Testis (tissue), 3 donors: ENCODE results near the gene GRIA1. TPM values are rescaled to one million over a fixed set of nuclear protein-coding genes. Genes with fewer than 3 reads are reported as not detected.

Experiments
- DNase-seq: peaks from one replicate; pipeline ENCODE4 v3.0.0-alpha.2; 2019
- H3K27ac ChIP-seq, 2 donors: fragments of 200-600 bp; sonication (generic); one replicate each; pipeline ENCODE4 v1.5.1; 2019
- H3K27me3 ChIP-seq: fragments of 200-600 bp; sonication (generic); one replicate; pipeline ENCODE4 v1.5.1; 2019
- H3K36me3 ChIP-seq: fragments of 200-600 bp; sonication (generic); one replicate; pipeline ENCODE4 v1.5.1; 2017; ENCODE audit warnings: low read depth; ENCODE audit errors: missing control alignments
- H3K4me1 ChIP-seq: fragments of 200-600 bp; sonication (generic); one replicate; pipeline ENCODE4 v1.5.1; 2019
- H3K4me3 ChIP-seq, 2 donors: fragments of 200-600 bp; sonication (generic); one replicate each; pipeline ENCODE4 v1.5.1; 2017 to 2019
- H3K9me3 ChIP-seq: fragments of 200-600 bp; sonication (generic); one replicate; pipeline ENCODE4 v1.5.1; 2017
- CTCF ChIP-seq, 3 experiments: fragments of 450-650 bp in 2 of 3; fragments of 200-600 bp in 1 of 3; sonication (generic) in 1 of 3; IDR thresholded peaks; one replicate each; pipeline ENCODE4 v1.5.1; 2016 to 2019; ENCODE audit warnings: antibody characterized with exemption in 3 of 3, mild to moderate bottlenecking in 2 of 3, moderate library complexity in 1 of 3
- POLR2A ChIP-seq: fragments of 450-650 bp; IDR thresholded peaks from one replicate; pipeline ENCODE4 v1.6.1; 2017; ENCODE audit warnings: antibody characterized with exemption, mild to moderate bottlenecking, moderate library complexity
- WGBS, 2 donors: methylation state at CpG; one replicate each; pipeline ENCODE4 v1.1.5; 2018; 5-methylcytosine and 5-hydroxymethylcytosine counted together
- intact Hi-C: fragments of 100-400 bp; cut with DNase I; formaldehyde crosslinking; loops from one replicate; pipeline ENCODE4 v1.15.1; 2023; ENCODE audit warnings: low total_unique reads
- polyA plus RNA-seq: library from polyadenylated mRNA; stranded (reverse); fragments of 350-450 nt; fragmentation: Illumina TruSeq; extraction: RNeasy Lipid Tissue Mini Kit (QIAGEN cat#74804); gene quantifications from one replicate; pipeline ENCODE4 v1.2.3, GENCODE V29; 2014; ENCODE audit warnings: low read depth, low replicate concordance; ENCODE audit not compliant: insufficient read depth
- total RNA-seq, 2 donors: library from RNA; depleted of rRNA; stranded (reverse); fragments of >200 nt; gene quantifications; one replicate each; pipeline ENCODE4 v1.2.3, GENCODE V29; 2016

The GRIA1 gene
- total and polyA plus RNA-seq, 3 donors from 2014 or later = 0.93 to 5.4 (median 3.5) TPM

GRCh38 chr5:153767221-153768188, 277.0 kb downstream of the GRIA1 start:
- no peak for DNase-seq
- Histone ChIP-seq H3K36me3 (no peaks in the 10 kb centered on the region), H3K27me3 (no peaks in the 10 kb centered on the region), H3K27ac (no peak overlapping the region), H3K9me3 (no peaks in the 10 kb centered on the region), H3K4me1 (no peaks in the 10 kb centered on the region), H3K4me3 (no peak overlapping the region)
- 58 to 62% methylated on average over 4 of the region's 4 CpGs for WGBS, 2 donors
- no peak for TF ChIP-seq CTCF (IDR thresholded peaks at IDR 0.05)
- no peak for TF ChIP-seq POLR2A
- intact Hi-C loops = no loop called here

- WGBS, 2 donors = 89 to 95% methylated on average over 5 of the region's 5 CpGs
- H3K36me3 ChIP-seq = no peaks in the 10 kb centered on the region
- TF ChIP-seq POLR2A (no peak), CTCF (IDR thresholded peaks at IDR 0.05) (no peak)
- H3K27ac ChIP-seq = no peak overlapping the region
- no peaks in the 10 kb centered on the region for H3K4me1 ChIP-seq
- intact Hi-C loops = no loop called here
- H3K27me3 ChIP-seq = no peaks in the 10 kb centered on the region
- H3K9me3 ChIP-seq = no peaks in the 10 kb centered on the region
- DNase-seq = no peak
- no peak overlapping the region for H3K4me3 ChIP-seq
These were observed 279.6 kb downstream of the GRIA1 start for GRCh38 chr5:153770066-153770465.

GRCh38 chr5:153774686-153775085, 284.2 kb downstream of the GRIA1 start:
- Histone ChIP-seq H3K9me3 (no peaks in the 10 kb centered on the region), H3K36me3 (no peaks in the 10 kb centered on the region), H3K27ac (no peak overlapping the region), H3K4me1 (no peaks in the 10 kb centered on the region), H3K4me3 (no peak overlapping the region), H3K27me3 (no peaks in the 10 kb centered on the region)
- no peak for DNase-seq
- no peak for TF ChIP-seq CTCF (IDR thresholded peaks at IDR 0.05)
- no peak for TF ChIP-seq POLR2A
- 71 to 78% methylated on average over 1 of the region's 1 CpG for WGBS, 2 donors
- intact Hi-C loops = no loop called here

DNA sequence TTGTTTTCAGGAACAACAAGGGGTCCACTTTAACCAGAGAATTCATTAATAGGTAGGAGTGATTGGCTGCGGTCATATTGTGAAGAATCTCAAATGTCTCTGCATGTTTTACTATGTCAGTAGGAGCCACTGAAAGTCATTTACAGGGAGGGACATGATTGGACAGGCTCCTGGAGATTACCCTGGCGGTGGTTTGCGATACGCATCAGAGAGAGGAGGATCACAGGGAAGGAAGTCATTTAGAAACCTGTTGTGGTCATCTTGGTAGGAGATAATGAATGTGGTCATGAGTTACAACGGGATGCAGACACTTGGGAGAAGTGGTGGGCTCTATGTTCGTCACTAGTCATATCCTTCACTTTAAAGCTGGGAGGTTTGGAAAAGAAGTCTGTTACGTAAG, 285.5 kb downstream of the GRIA1 start:
- no peak overlapping the region for H3K4me3 ChIP-seq
- H3K9me3 ChIP-seq = no peaks in the 10 kb centered on the region
- H3K36me3 ChIP-seq = no peaks in the 10 kb centered on the region
- H3K27ac ChIP-seq = no peak overlapping the region
- intact Hi-C loops = no loop called here
- no peak for DNase-seq
- WGBS, 2 donors = 87% methylated on average over 7 of the region's 7 CpGs
- H3K27me3 ChIP-seq = no peaks in the 10 kb centered on the region
- no peaks in the 10 kb centered on the region for H3K4me1 ChIP-seq
- TF ChIP-seq POLR2A (no peak), CTCF (IDR thresholded peaks at IDR 0.05) (no peak)
